ENCODE measurements around the gene FXYD5. TPM values are rescaled to one million over a fixed set of nuclear protein-coding genes. Genes with fewer than 3 reads are reported as not detected.

Gene FXYD5
- total RNA-seq, 1 experiment from 2014 or later, result 100 TPM

DNA sequence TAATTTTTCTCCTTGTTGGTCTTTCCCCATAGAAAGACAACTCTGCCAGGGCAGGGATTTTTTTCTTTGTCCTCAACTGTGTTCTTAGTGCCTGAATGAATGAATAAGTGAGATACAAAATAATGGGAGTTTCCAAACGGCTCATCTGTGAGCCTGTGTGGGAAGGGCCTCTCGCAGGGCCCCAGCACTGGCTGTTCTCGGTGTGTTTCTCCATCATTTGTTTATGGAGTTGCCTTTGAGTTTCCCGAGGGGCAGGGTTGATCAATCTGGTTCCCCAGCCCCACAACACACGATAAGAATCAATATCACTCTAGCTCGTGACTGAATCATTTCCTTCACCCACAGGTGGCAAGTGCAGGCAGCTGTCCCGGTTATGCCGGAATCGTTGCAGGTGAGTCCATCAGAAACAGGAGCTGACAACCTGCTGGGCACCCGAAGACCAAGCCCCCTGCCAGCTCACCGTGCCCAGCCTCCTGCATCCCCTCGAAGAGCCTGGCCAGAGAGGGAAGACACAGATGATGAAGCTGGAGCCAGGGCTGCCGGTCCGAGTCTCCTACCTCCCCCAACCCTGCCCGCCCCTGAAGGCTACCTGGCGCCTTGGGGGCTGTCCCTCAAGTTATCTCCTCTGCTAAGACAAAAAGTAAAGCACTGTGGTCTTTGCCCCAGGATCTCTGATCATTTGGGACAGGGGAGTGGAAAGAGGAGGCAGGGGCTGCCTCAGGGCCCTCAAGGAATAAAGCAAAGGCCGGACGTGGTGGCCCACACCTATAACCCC lies 14.9 kb downstream of the FXYD5 start:
- no peak overlapping the region for H4K91ac ChIP-seq (ENCODE audit: insufficient read length, low read depth, low read length)
- no peak overlapping the region for H3K9ac ChIP-seq (ENCODE audit: extremely low read depth, insufficient read length, low read length)
- no peak overlapping the region for H2BK5ac ChIP-seq (ENCODE audit: insufficient read length, low read length)
- Mint-ChIP-seq H3K4me1 (no peaks in the 10 kb centered on the region), H3K27me3 (ENCODE audit: low read depth) (no peaks in the 10 kb centered on the region), H3K9me3 (peaks cover 12 to 19% of the 10 kb centered on the region in 2 experiments), H3K4me3 (no peak overlapping the region), H3K36me3 (ENCODE audit: insufficient read depth in 1 of 3, low read depth in 3 of 3) (peaks cover 54 to 65% (median 63%) of the 10 kb centered on the region in 3 experiments), H3K27ac (peak overlapping the region in 1 of 3 experiments; percentile 52; a peak in 1 of 7 replicates)
- no peak overlapping the region for H3K23ac ChIP-seq (ENCODE audit: insufficient read length, low read depth, low read length)
- no peak overlapping the region for H3K18ac ChIP-seq (ENCODE audit: insufficient read length, low read depth, low read length)
- peaks cover 7% of the 10 kb centered on the region for H3K9me3 ChIP-seq (ENCODE audit: control insufficient read depth, low read depth, low read length)
- DNase-seq, result peak; percentile 18
- H3K4me1 ChIP-seq (ENCODE audit: insufficient read depth, low read length), result no peaks in the 10 kb centered on the region
- H3K14ac ChIP-seq (ENCODE audit: insufficient read depth, low read length), result no peak overlapping the region
- no peak overlapping the region for H2BK12ac ChIP-seq (ENCODE audit: insufficient read length, low read depth, low read length)
- no peak overlapping the region for H3K4me2 ChIP-seq (ENCODE audit: insufficient read depth, insufficient read length, low read length)
- H3K79me2 ChIP-seq (ENCODE audit: insufficient read depth, low read length), result no peaks in the 10 kb centered on the region
- no peaks in the 10 kb centered on the region for H3K27me3 ChIP-seq (ENCODE audit: insufficient read depth, low read length)
- TF ChIP-seq, protein P1, sequence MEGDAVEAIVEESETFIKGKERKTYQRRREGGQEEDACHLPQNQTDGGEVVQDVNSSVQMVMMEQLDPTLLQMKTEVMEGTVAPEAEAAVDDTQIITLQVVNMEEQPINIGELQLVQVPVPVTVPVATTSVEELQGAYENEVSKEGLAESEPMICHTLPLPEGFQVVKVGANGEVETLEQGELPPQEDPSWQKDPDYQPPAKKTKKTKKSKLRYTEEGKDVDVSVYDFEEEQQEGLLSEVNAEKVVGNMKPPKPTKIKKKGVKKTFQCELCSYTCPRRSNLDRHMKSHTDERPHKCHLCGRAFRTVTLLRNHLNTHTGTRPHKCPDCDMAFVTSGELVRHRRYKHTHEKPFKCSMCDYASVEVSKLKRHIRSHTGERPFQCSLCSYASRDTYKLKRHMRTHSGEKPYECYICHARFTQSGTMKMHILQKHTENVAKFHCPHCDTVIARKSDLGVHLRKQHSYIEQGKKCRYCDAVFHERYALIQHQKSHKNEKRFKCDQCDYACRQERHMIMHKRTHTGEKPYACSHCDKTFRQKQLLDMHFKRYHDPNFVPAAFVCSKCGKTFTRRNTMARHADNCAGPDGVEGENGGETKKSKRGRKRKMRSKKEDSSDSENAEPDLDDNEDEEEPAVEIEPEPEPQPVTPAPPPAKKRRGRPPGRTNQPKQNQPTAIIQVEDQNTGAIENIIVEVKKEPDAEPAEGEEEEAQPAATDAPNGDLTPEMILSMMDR (conservative IDR thresholded peaks at IDR 0.05), result no peak
- H3K56ac ChIP-seq (ENCODE audit: insufficient read length, low read depth, low read length), result no peak overlapping the region
- WGBS (ENCODE audit: extremely low coverage, insufficient read length, low lambda C conversion rate), result no CpG with 5 or more reads among the region's 18 CpGs
- H3K23me2 ChIP-seq (ENCODE audit: insufficient read length, low read depth, low read length, poor library complexity, severe bottlenecking), result no peaks in the 10 kb centered on the region
- H3K79me1 ChIP-seq (ENCODE audit: insufficient read depth, low read depth, low read length, poor library complexity, severe bottlenecking), result no peaks in the 10 kb centered on the region
- H4K8ac ChIP-seq (replicated peaks; ENCODE audit: insufficient read length, low read depth, low read length), result no peak overlapping the region
- no peak overlapping the region for H4K5ac ChIP-seq (ENCODE audit: insufficient read length, low read depth, low read length)
- H3K27ac ChIP-seq (ENCODE audit: insufficient read length, low read depth, low read length), result no peak overlapping the region
- H2AK5ac ChIP-seq (ENCODE audit: insufficient read length, low read length), result no peak overlapping the region
- H3T11ph ChIP-seq (ENCODE audit: low read length), result no peak overlapping the region
- H2BK120ac ChIP-seq (ENCODE audit: low read depth, low read length, poor library complexity, severe bottlenecking), result no peak overlapping the region
- H2BK20ac ChIP-seq (ENCODE audit: low read depth, low read length, poor library complexity, severe bottlenecking), result no peak overlapping the region
- H2AFZ ChIP-seq (ENCODE audit: low read length), result no peak overlapping the region
- H2BK15ac ChIP-seq (ENCODE audit: low read depth, low read length), result no peak overlapping the region
- H4K20me1 ChIP-seq (ENCODE audit: control insufficient read depth, insufficient read depth, insufficient read length), result peaks cover 3% of the 10 kb centered on the region
- no peak overlapping the region for H3K4ac ChIP-seq (ENCODE audit: low read depth, low read length)
